Pons (tissue), 1 donor: ENCODE measurements around the gene POLN.

Experiments used
- DNase-seq: peaks from one replicate; pipeline ENCODE4 v3.0.0-alpha.2; 2016; ENCODE audit warnings: low spot score

The POLN gene

GRCh38 chr4:2116687-2117400 is 125.1 kb downstream of the POLN start:
- no peak for DNase-seq

DNA sequence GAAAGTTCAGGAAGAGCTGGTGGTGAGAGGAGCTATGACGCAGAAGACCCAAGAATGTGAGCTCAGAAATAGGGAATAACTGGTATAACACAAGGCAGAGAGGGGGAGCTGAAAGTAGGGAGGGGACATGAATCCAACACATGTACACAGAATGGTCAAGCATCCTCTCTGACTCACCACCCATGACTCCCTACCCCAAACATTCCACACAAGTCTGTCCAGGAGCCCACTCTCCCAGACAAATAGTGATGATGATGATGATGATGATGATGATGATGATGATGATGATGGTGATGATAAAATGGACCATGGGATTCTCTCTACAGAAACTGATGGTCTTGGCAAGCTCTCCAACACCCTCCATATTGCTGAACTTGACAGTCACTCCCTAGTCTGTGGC is 136.4 kb downstream of the POLN start:
- DNase-seq, result no peak

DNA sequence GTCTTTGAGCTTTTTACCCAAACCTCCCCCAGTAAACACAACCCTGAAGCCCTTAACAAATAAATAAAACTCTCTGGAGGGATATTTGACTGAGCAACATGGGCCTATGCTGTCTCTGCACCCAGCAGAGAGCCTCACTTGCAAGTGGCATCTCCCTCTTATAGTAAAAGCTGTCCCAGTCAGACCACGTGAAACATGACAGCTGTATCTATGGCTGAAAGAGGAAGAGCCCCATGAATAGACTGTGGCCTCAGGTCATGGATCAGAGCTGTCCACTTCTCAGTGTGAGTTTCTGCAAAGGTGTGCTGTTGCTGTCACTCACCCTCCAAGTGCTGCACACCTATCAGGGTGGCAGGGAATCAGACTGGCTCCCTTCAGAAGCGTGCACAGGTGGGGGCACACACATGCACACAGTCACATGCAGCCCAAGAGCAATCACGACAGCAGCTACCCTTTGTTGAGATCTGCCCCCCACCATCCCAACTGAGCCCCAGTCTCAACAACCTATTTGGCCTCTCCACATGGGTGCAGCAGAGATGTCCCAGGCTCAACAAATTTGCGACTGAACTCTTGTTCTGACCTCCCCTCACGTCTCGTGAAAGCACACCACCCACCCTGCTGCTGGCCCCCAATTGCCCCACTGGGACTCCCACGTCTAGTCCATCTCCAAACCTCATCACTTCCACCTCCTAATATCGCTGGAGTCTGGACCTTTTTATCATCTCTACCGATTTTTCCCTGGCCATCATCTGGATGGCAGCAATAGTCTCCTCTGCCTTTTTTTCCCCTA is 137.2 kb downstream of the POLN start:
- no peak for DNase-seq

GRCh38 chr4:2103843-2104547 is 137.9 kb downstream of the POLN start:
- no peak for DNase-seq

DNA sequence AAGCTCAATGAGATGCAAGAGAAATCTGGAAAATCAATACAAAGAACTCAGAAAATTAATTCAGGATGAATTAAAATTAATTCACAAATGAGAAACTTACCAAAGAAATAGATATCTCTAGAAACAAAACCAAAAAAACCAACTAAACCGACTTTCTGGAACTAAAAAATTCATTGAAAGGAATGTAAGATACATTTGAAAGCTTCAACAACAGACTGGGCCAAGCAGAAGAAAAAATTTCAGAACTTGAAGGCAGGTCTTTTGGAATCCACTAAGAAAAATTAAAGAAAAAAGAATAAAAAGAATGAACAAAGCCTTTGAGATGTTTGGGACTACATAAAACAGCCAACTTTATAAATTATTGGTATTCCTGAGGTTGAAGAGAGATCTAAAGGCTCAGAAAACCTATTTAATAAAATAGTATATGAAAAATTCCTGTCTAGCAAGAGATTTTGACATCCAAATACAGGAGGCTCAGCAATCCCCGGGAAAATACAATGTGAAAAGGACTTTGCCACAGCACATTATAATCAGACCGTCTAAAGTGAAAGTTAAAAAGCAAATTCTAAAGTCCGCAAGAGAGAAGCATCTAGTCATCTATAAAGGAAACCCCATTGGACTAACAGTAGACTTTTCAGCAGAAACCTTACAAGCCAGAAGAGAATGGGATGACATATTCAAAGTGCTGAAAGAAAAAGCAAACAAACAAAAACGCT is 138.6 kb downstream of the POLN start:
- no peak for DNase-seq

GRCh38 chr4:2102045-2102883 is 139.7 kb downstream of the POLN start:
- DNase-seq, result no peak

GRCh38 chr4:2101346-2102044 is 140.4 kb downstream of the POLN start:
- DNase-seq, result no peak

GRCh38 chr4:2096073-2096609 is 145.8 kb downstream of the POLN start:
- DNase-seq, result no peak

- no peak for DNase-seq
These were observed 146.5 kb downstream of the POLN start for GRCh38 chr4:2095236-2096072.

- no peak for DNase-seq
These were observed 147.4 kb downstream of the POLN start for GRCh38 chr4:2094545-2094944.

GRCh38 chr4:2093265-2093664 is 148.7 kb downstream of the POLN start:
- no peak for DNase-seq

DNA sequence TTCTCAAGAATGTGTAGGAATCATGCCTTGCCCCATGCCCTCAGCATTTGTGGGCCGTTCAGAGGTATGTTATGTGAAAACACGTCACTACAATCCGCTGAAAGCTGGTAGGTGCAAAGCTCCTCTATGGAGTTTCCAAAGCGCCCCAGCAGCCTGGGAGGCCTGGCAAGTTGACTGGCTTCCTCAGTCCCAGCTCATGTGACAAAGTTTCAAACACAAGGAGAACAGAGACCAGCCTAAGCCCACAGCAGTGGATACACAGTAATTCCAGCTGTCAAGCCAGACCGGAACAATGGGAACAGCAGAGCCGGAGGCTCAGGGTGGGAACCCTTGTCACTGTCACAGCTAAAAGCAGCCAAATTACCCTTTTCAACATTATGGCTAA is 149.3 kb downstream of the POLN start:
- DNase-seq, result peak; percentile 28

DNA sequence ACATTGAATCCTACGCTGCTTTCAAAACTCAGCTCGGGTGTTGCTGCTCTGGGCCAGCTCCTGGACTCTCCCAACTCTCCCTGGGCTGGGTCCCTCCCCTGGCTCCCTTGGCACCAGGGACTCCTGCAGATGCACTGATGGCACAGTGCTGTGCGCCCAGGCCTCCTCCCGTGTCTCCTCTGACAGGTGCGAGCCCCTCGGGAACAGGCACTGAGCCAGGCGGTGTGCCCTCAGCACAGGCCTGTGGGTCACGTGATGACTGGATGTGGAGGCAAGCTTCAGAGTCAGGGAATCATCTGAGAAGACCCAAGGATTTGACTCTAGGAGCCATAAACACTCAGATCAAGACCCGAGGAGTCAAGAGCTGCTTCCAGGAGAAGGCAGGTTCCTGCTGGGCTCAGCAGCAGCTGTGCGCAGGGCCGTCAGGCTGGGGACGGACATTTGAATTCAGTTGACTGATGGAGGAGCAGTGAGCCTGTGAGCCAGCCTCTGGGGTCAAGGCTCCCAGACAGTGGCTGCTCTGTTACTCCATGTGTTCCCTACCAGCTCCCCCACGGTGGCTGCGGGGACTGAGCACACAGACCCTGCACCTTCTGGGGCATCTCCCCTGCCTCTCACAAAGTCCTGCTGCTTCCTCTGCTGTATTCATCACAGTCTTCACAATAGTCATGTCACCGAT is 149.8 kb downstream of the POLN start:
- DNase-seq, result peak; percentile 19

GRCh38 chr4:2090642-2091041 is 151.3 kb downstream of the POLN start:
- no peak for DNase-seq

- DNase-seq, result no peak
These were observed 152.7 kb downstream of the POLN start for GRCh38 chr4:2089222-2089621.

DNA sequence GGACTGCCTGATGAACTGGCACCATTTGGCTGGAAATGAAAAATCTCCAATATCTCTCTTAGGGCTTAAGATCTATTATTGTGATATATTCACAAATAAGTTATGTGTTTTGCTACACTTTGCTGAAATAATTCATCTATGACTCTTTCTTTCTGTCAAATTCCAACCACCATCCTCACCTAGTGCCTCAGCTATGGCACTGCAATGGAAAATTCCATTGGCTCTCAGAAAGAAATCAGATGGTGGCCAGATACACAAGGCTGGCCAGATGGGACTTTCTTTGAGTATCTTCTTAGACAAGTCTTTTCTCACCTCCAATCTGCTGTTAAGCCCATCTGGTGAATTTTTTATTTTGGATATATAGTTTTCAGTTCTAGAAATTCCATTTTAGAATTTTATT is 154.8 kb downstream of the POLN start:
- DNase-seq, result no peak

- no peak for DNase-seq
These were observed 156.4 kb downstream of the POLN start for GRCh38 chr4:2085496-2085901.

DNA sequence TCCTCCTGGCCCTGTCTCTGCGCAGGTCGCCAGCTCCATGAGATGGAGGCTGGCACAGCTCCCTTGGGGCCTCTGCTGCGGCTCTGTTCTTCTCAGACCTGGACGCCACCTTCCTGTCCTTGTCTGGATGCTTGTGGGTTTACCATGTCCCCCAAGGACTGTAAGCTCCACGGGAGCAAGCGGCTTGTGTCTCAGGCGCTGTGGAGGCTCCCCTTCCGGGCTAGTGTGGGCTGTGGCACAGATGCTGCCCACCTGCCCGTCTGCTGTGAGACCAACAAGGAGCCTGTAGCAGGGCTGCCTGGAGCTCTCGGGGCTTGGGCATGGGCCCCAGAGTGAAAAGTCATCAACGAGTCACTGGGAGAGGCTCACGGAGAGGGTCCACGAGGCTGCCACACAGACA is 157.6 kb downstream of the POLN start:
- DNase-seq, result no peak

DNA sequence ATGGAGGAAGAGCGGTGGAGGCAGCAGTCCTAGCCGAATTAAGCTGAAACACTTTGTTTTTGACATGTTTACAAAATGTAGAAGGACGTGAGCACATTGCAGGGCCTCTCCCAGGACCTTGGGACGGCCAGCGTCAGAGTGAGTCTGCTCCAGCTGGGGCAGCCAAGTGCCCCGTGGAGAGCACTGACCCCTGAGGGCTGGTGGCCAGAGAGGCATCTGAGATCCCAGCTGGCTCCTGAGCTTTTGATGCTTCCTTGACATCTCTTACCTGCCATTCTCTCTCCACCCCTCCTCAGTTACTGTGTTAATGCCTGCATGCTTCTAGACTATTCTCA is 158.1 kb downstream of the POLN start:
- no peak for DNase-seq
